ENCODE data around the gene JMJD1C.
A peak's percentile ranks its signal among the peaks of the same experiment; 100 is the strongest.

The JMJD1C gene

DNA sequence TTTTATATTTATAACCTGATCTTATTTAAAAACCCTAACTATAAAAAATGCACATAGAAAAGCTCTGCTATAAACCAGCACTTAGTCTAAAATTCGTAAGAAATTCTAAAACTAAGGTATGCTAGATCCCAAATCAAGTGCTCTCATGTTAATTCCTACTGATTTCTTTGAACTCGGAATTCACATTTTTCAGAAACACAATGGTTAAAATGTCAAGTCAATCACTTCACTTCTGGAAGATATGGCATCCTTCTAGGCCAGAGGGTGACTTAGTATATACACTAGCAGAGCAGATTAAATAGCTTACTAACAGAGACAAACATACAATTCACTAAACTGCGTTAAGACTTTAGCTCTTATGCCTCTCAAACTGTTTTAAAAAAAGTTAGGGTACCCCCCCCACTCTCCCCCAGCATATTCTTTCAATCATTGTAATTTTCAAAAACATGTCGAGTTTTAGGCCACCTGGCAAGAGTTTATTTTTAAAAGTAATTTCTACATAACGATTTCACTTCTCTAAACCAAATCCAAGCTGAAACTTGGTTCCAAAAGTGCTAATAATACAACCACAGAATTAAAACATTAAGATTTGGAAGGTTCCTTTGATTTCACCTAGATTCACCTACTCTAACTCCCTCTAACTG is 203.2 kb downstream of the JMJD1C start:
- intact Hi-C loops (cut with micrococcal nuclease) = loop anchor here (10.0 kb wide), 2 partner anchors 442 to 448 kb away; partner anchors contain the start of gene EGR2
- H3K36me3 Mint-ChIP-seq (ENCODE audit: low read depth) = peaks cover 33% of the 10 kb centered on the region
- peaks cover 49% of the 10 kb centered on the region for H3K4me1 Mint-ChIP-seq (ENCODE audit: low read depth)

DNA sequence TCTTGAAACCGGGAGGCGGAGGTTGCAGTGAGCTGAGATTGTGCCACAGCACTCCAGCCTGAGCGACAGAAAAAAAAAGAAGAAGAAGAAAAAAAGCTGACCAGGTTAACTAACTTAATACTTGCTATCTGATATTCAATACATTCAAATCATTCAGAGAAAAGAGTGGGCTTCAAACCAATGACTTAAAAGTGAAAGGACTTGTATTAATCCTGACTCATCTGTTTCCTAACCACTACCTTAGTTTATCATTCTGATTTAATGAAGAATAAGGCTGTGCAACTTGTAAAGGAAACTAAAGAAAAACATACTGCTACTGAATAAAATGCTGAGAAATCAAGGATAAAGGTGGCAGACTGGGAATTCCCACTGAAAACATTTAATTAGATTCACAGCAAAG is 204.3 kb downstream of the JMJD1C start:
- H3K27ac Mint-ChIP-seq = peak overlapping the region; percentile 82
- intact Hi-C loops (cut with micrococcal nuclease) = loop anchor here (10.0 kb wide), 2 partner anchors 443 to 447 kb away; partner anchors contain the start of gene EGR2
- H3K4me3 Mint-ChIP-seq = peak overlapping the region; percentile 63
- no peaks in the 10 kb centered on the region for H3K9me3 Mint-ChIP-seq
- H3K27me3 Mint-ChIP-seq = no peaks in the 10 kb centered on the region
- peaks cover 55% of the 10 kb centered on the region for H3K4me1 Mint-ChIP-seq (ENCODE audit: low read depth)
- H3K36me3 Mint-ChIP-seq (ENCODE audit: low read depth) = peaks cover 40% of the 10 kb centered on the region

More for the DNA sequence above, 203.2 kb downstream of the JMJD1C start:
- peak overlapping the region; percentile 53 for H3K27ac Mint-ChIP-seq
- H3K4me3 Mint-ChIP-seq = peak overlapping the region; percentile 26
- no peaks in the 10 kb centered on the region for H3K9me3 Mint-ChIP-seq
- H3K27me3 Mint-ChIP-seq = no peaks in the 10 kb centered on the region

DNA sequence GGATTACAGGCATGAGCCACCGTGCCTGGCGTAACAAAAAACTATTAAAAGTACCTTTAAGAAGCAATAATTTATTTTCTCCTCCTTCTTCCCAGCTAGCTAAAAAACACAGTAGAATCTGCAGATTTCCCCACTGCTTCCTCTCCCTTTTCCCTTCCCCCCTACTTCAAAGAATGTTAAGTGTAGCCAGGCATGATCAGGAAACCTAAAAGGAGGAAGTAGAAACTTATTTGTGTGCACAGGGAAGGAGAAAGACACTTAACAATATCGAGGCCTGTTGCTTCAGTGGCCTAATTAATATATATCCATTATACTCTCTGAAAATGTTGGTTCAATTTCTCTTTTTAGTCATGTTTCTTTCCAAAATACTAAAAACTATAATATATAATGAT is 204.9 kb downstream of the JMJD1C start:
- H3K27ac Mint-ChIP-seq = peak overlapping the region; percentile 82
- peaks cover 41% of the 10 kb centered on the region for H3K36me3 Mint-ChIP-seq (ENCODE audit: low read depth)
- intact Hi-C loops (cut with micrococcal nuclease) = loop anchor here (10.0 kb wide), 2 partner anchors 444 to 446 kb away; partner anchors contain the start of gene EGR2
- H3K4me3 Mint-ChIP-seq = peak overlapping the region; percentile 32
- H3K4me1 Mint-ChIP-seq (ENCODE audit: low read depth) = peaks cover 57% of the 10 kb centered on the region
- H3K9me3 Mint-ChIP-seq = no peaks in the 10 kb centered on the region
- no peaks in the 10 kb centered on the region for H3K27me3 Mint-ChIP-seq

DNA sequence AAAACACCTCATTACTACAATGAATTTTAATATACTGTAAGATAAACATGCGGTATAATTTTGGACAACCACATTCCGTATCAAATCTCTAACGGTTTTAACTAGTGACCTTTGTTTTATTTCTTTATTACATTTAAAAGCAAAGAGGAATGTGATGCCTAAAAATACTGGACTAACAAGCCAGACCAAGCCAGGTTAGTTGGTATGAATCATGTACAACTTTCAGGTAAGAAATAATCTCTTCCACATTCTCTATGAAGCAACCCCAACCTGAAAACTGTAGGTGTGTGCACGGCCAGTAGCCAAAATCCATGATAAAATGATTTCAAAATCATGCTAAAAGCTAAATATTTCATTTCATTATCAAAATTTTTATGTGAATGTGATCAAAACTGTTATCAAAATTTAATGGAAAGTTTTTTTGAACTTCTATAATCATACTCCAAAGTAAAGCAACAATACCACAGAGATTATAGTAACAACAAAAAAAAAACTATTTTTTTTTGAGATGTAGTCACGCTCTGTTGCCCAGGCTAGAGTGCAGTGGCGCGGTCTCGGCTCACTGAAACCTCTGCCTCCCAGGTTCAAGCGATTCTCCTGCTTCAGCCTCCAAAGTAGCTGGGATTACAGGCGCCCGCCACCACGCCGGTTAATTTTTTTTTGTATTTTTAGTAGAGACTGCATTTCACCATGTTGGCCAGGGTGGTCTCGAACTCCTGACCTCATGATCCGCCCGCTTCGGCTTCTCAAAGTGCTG is 205.5 kb downstream of the JMJD1C start:
- no peaks in the 10 kb centered on the region for H3K9me3 Mint-ChIP-seq
- H3K36me3 Mint-ChIP-seq (ENCODE audit: low read depth) = peaks cover 41% of the 10 kb centered on the region
- peak overlapping the region; percentile 82 for H3K27ac Mint-ChIP-seq
- intact Hi-C loops (cut with micrococcal nuclease) = loop anchor here (10.0 kb wide), 2 partner anchors 445 kb away; partner anchors contain the start of gene EGR2
- H3K4me1 Mint-ChIP-seq (ENCODE audit: low read depth) = peaks cover 59% of the 10 kb centered on the region
- peak overlapping the region; percentile 32 for H3K4me3 Mint-ChIP-seq
- H3K27me3 Mint-ChIP-seq = no peaks in the 10 kb centered on the region

DNA sequence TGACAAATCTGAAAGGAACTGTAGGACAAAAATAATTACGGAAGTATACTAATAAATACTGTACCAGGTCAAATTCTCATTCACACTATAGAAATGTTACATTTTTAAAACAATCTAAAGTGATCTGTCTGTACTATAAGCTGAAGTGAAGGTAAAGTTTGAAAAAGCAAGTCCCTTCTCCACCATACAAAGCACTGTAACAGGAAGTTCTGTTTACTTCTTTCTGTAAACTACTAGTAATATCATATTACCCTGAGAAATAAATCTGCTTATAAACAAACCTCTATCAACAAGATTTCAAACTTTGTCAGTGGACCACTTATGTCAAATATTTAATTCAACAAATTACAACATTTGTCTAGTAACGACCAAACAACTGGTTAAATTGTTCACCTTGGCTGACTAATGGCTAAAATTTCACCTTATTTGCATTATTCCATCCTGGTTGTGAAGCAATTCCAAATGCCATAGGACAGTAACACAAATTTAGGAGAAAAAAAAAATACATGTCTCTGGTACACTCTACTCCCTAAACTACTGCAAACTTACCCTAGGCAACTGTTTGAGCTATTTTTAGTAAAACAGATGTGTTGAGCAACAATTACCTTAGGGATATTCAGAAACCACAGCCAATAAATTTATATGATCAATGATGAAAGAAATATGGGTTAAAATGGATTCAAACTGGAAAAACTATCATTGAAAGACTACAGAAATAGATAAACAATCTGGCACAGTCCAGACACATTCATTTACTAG is 206.7 kb downstream of the JMJD1C start:
- Mint-ChIP-seq H3K27me3 (no peaks in the 10 kb centered on the region), H3K27ac (peak overlapping the region; percentile 79), H3K4me1 (ENCODE audit: low read depth) (peaks cover 71% of the 10 kb centered on the region), H3K36me3 (ENCODE audit: low read depth) (peaks cover 48% of the 10 kb centered on the region), H3K9me3 (no peaks in the 10 kb centered on the region), H3K4me3 (peak overlapping the region; percentile 57)
- intact Hi-C loops (cut with micrococcal nuclease) = no loop called here

DNA sequence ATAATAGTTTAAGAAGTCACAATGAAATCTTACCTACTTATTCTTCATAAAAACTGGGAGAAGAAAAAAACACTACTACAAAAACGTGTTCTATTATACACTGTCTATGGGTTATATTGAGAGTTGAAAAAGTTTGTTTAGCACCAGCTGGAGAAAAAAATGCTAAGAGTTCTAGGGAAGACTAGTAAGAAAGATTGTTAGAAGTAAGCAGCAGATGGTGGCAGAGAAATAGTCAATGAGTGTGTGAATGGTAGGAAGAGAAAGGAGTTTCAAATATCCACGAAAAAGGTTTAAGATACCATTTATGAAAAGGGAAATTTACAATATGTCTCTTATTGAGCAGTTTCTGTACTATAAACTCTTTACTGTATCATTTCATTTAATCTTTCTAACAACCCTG is 208.0 kb downstream of the JMJD1C start:
- no peaks in the 10 kb centered on the region for H3K9me3 Mint-ChIP-seq
- H3K27ac Mint-ChIP-seq = peak overlapping the region; percentile 79
- H3K4me1 Mint-ChIP-seq (ENCODE audit: low read depth) = peaks cover 76% of the 10 kb centered on the region
- H3K36me3 Mint-ChIP-seq (ENCODE audit: low read depth) = peaks cover 61% of the 10 kb centered on the region
- intact Hi-C loops (cut with micrococcal nuclease) = no loop called here
- H3K27me3 Mint-ChIP-seq = no peaks in the 10 kb centered on the region
- H3K4me3 Mint-ChIP-seq = peak overlapping the region; percentile 2

DNA sequence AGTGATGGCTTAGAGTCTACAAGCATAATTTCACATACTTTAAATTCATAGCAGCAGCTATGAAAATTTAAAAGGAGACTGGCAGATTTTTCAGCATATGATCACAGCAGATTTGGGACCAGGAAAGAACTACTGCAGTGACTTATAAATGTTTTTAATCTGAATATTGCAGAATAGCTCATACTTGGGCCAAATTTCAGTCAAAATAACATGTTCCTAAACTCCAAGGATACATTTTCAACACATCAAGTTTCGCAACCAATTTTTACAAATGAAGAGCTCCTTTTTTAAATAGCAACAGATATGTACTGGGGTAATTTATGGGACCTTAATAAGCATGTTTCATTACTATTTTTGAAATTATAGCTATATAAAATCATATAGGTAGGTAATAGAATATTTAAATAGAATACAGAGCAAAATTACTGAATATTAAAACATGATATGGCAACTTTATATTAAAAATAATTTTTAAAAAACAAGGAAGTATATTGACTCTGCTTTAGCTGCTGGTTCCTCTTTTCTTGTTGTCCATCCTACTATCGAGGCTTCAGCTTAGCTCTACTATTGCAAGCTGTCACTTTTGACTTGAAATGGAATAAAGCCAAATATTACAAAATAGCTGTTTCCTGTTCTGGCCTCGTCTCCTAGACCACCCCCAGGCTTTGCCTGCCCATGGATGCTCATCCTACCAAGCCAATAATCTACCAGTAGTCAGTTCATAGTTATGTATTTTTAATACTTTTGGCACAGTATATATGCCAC is 209.6 kb downstream of the JMJD1C start:
- Mint-ChIP-seq H3K4me1 (ENCODE audit: low read depth) (peaks cover 72% of the 10 kb centered on the region), H3K27ac (peak overlapping the region; percentile 84)
- intact Hi-C loops (cut with micrococcal nuclease) = no loop called here

DNA sequence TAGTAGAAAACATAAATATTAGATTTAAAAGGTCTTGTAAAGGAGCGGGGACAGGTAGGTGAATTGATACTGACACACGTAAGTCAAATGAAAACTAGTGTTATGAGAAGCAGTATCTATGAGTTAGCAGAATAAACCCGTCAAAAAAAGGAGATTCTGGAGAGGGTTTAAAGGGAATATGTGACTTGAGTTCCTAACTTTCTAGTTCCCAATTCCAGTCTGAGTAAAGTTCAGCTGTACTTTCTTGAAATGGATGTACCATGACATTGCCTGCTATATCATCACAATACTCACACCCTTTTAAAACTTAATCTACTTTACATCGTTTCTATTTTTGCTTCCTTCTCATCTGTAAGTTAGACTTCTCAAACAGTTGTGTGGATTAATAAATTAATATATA is 210.5 kb downstream of the JMJD1C start:
- H3K27me3 Mint-ChIP-seq = no peaks in the 10 kb centered on the region
- H3K4me1 Mint-ChIP-seq (ENCODE audit: low read depth) = peaks cover 65% of the 10 kb centered on the region
- no peaks in the 10 kb centered on the region for H3K9me3 Mint-ChIP-seq
- peak overlapping the region; percentile 84 for H3K27ac Mint-ChIP-seq
- H3K36me3 Mint-ChIP-seq (ENCODE audit: low read depth) = peaks cover 50% of the 10 kb centered on the region
- no peak overlapping the region for H3K4me3 Mint-ChIP-seq
- intact Hi-C loops (cut with micrococcal nuclease) = no loop called here

More for the DNA sequence above, 209.6 kb downstream of the JMJD1C start:
- peak overlapping the region; percentile 57 for H3K4me3 Mint-ChIP-seq
- H3K27me3 Mint-ChIP-seq = no peaks in the 10 kb centered on the region
- H3K36me3 Mint-ChIP-seq (ENCODE audit: low read depth) = peaks cover 58% of the 10 kb centered on the region
- no peaks in the 10 kb centered on the region for H3K9me3 Mint-ChIP-seq

DNA sequence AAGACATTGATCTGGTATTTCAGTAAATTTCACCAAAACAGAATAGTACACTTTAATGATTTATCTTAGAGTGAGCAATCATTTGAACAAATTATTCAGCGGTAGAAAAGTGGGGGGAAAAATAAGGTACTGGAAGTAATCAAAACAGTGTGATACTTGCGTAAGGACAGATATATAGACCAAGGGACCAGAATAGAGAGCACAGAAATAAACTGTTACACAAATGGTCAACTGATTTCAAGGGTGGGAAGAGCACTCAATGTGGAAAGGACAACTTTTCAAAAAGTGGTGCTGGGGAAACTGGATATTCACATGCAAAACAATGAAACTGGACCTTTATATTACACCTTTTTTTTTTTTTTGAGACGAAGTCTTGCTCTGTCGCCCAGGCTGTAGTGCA is 212.7 kb downstream of the JMJD1C start:
- Mint-ChIP-seq H3K4me1 (ENCODE audit: low read depth) (peaks cover 47% of the 10 kb centered on the region), H3K36me3 (ENCODE audit: low read depth) (peaks cover 50% of the 10 kb centered on the region), H3K27me3 (no peaks in the 10 kb centered on the region), H3K4me3 (no peak overlapping the region), H3K27ac (no peak overlapping the region), H3K9me3 (no peaks in the 10 kb centered on the region)
- intact Hi-C loops (cut with micrococcal nuclease) = no loop called here

DNA sequence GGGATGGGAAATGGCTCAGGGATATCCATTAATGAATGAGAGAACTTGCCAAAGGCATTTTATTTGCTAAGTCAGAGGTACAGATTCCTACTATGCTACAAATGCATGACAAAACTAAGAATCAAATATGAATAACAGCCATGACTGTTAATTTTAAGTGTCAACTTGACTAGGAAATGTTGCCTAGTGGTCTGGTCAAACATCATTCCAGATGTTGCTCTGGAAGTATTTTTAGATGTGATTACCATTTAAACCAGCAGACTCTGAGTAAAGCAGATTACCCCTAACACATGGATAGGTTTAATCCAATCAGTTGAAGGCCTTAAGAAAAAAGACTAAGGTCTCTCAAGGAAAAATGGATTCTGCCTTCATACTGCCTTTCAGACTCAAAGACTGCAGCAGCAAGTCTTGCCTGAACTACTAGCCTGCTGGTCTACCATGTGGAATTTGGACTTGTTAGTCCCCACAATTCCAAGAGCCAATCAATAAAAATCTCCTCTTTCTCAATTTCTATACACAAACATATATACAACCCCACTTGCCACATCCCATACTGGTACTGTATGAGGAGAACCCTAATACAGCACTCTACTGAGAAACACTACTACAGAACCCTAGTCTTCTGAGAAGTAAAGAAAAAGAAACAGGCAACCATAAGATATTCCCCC is 213.5 kb downstream of the JMJD1C start:
- H3K27me3 Mint-ChIP-seq = no peaks in the 10 kb centered on the region
- peaks cover 47% of the 10 kb centered on the region for H3K36me3 Mint-ChIP-seq (ENCODE audit: low read depth)
- H3K4me1 Mint-ChIP-seq (ENCODE audit: low read depth) = peaks cover 47% of the 10 kb centered on the region
- H3K9me3 Mint-ChIP-seq = no peaks in the 10 kb centered on the region
- no peak overlapping the region for H3K27ac Mint-ChIP-seq
- intact Hi-C loops (cut with micrococcal nuclease) = no loop called here
- no peak overlapping the region for H3K4me3 Mint-ChIP-seq

DNA sequence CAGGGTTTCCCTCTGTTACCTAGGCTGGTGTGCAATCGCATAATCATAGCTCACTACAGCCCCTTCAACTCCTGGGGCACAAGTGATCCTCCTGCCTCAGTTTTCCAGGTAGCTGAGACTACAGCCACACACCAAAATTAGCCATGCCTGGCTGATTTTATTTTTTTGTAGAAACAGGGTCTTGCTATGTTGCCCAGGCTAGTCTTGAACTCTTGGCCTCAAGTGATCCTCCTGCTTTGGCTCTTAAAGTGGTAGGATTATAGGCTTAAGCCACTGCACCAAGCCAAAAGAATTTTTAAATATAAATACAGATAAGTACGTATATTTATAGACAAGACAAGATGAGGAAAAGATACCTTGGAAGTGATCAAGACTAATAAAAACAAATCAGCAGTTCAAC is 215.7 kb downstream of the JMJD1C start:
- H3K9me3 Mint-ChIP-seq = peaks cover 14% of the 10 kb centered on the region
- peaks cover 61% of the 10 kb centered on the region for H3K36me3 Mint-ChIP-seq (ENCODE audit: low read depth)
- H3K27me3 Mint-ChIP-seq = no peaks in the 10 kb centered on the region
- H3K4me3 Mint-ChIP-seq = no peak overlapping the region
- peaks cover 55% of the 10 kb centered on the region for H3K4me1 Mint-ChIP-seq (ENCODE audit: low read depth)
- no peak overlapping the region for H3K27ac Mint-ChIP-seq
- intact Hi-C loops (cut with micrococcal nuclease) = no loop called here

DNA sequence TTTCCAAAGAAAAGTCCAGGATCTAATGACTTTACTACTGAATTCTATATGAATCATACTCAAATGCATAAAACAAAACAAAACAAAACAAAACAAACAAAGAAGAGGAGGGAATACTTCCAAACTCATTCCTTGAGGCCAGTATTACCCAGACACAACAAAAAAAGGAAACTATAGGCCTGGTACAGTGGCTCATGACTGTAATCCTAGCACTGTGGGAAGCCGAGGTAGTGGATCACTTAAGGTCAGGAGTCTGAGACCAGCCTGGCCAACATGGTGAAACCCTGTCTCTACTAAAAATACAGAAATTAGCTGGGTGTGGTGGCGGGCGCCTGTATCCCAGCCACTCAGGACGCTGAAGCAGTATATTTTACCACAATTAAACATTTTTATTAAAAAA is 218.0 kb downstream of the JMJD1C start:
- intact Hi-C loops (cut with micrococcal nuclease) = no loop called here
- no peak overlapping the region for H3K27ac Mint-ChIP-seq
- peaks cover 43% of the 10 kb centered on the region for H3K36me3 Mint-ChIP-seq (ENCODE audit: low read depth)
- H3K4me3 Mint-ChIP-seq = no peak overlapping the region
- H3K9me3 Mint-ChIP-seq = peaks cover 14% of the 10 kb centered on the region
- peaks cover 50% of the 10 kb centered on the region for H3K4me1 Mint-ChIP-seq (ENCODE audit: low read depth)
- no peaks in the 10 kb centered on the region for H3K27me3 Mint-ChIP-seq

DNA sequence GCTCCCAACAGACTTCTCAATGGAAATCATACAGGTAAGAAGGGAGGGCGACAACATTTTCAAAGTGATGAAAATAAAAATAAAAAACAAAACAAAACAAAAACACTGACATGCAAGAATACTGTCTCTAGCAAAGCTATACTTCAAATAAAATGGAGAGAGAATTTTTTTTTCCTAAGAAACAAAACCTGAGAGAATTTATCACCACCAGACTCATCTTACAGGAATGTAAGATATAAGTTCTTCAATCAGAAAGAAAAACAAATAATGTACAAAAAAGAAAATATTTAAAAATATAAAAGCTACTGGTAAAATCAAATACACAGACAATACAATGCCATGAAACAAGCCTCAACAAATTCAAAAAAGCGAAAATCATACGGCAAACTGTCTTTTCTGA is 219.4 kb downstream of the JMJD1C start:
- intact Hi-C loops (cut with micrococcal nuclease) = no loop called here
- H3K36me3 Mint-ChIP-seq (ENCODE audit: low read depth) = peaks cover 42% of the 10 kb centered on the region
- H3K9me3 Mint-ChIP-seq = peaks cover 14% of the 10 kb centered on the region
- no peak overlapping the region for H3K4me3 Mint-ChIP-seq
- peaks cover 56% of the 10 kb centered on the region for H3K4me1 Mint-ChIP-seq (ENCODE audit: low read depth)
- no peak overlapping the region for H3K27ac Mint-ChIP-seq
- H3K27me3 Mint-ChIP-seq = no peaks in the 10 kb centered on the region

Data from dendritic cell treated with granulocyte-macrophage colony-stimulating factor and Interleukin-4, amounts not matched to agents 40 ng/mL and 50 ng/mL, for 4 days (primary cell).